CD4-positive, alpha-beta T cell treated with Interleukin-4 for 1 hour (primary cell): ENCODE results near the gene MTO1.
"Not testable (repeated sequence)": the region's sequence is repeated elsewhere in the genome, so short reads cannot be mapped to it uniquely, and the experiment has no call there.

Experiments
- DNase-seq, 2 donors: peaks; one replicate each; pipeline ENCODE4 v3.0.0-alpha.2; 2020 to 2022

MTO1 gene

GRCh38 chr6:73534628-73535027 lies 73.1 kb downstream of the MTO1 start:
- DNase-seq: no peak

- DNase-seq: no peak
Measured at GRCh38 chr6:73537677-73538076, 76.1 kb downstream of the MTO1 start.

GRCh38 chr6:73538116-73538779 lies 76.7 kb downstream of the MTO1 start:
- DNase-seq: no peak

DNA sequence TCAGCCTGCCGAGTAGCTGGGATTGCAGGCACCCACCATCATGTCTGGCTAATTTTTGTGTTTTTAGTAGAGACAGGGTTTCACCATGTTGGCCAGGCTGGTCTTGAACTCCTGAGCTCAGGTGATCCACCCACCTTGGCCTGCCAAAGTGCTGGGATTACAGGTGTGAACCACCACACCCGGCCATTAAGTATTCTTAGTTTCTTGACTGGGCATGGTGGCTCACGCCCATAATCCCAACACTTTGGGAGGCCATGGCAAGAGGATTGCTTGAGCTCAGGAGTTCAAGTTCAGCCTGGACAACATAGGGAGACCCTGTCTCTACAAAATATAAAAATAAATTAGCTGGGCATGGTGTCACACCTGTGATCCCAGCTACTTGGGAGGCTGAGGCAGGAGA lies 80.9 kb downstream of the MTO1 start:
- DNase-seq: not testable (repeated sequence)

DNA sequence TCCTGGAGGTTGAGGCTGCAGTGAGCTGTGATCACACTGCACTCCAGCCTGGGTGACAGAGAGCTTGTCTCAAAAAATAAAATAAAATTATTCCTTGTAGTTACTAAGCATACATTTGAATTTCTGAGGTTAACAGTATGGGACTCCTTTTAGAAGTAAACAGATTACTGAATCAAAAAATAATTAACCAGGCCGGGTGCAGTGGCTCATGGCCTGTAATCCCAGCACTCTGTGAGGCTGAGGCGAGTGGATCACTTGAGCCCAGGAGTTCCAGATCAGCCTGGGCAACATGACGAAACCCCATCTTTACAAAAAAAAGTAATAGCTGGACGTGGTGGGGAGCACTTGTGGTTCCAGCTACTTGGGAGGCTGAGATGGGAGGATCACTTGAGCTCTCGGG lies 81.4 kb downstream of the MTO1 start:
- DNase-seq: no peak

- DNase-seq: no peak
Measured at GRCh38 chr6:73547036-73547435, 85.5 kb downstream of the MTO1 start.

- no peak for DNase-seq
Measured at GRCh38 chr6:73548458-73549446, 87.2 kb downstream of the MTO1 start.

- not testable (repeated sequence) for DNase-seq
Measured at GRCh38 chr6:73551115-73551514, 89.6 kb downstream of the MTO1 start.

DNA sequence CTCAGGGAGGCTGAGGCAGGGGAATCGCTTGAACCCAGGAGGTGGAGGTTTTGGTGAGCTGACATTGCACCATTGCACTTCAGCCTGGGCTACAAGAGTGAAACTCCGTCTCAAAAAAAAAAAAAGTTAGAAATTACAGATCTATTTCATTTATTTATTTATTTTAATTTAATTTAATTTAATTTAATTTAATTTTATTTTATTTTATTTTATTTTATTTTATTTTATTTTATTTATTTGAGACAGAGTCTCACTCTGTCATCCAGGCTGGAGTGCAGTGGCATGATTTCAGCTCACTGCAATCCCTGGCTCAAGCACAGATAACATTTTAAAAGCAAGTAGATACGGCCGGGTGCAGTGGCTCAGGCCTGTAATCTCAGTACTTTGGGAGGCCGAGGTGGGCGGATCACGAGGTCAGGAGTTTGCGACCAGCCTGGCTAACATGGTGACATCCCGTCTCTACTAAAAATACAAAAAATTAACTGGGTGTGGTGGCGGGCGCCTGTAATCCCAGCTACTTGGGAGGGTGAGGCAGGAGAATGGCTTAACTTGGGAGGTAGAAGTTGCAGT lies 93.9 kb downstream of the MTO1 start:
- not testable (repeated sequence) for DNase-seq

DNA sequence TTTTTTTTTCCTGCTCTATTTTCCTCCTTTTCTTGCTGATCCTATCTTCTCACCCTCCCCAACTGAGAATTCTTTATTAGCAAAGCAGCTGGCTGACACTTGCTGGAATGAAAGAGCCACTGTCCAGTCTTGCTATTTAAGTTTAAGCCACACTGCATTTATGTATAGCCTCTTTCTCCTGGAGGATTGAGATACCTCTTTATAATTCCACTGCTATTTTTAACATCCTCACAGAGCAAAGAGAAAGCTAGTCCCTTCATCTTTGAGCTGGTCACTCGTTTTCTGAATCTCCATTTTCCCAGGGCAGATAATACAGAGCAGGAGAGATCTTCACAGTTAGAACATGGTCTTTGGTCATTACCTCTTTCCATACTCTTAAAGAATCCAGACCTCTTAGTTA lies 95.3 kb downstream of the MTO1 start:
- no peak for DNase-seq
